GM06990 (cell line): ENCODE results near the gene OR52H1.

Experiments
- DNase-seq: peaks from one replicate; pipeline ENCODE4 v3.0.0-alpha.2; 2011; ENCODE audit not compliant: insufficient read length; ENCODE audit errors: extremely low read depth
- H3K27me3 ChIP-seq: replicated peaks from 2 replicates; pipeline ENCODE4 v1.6.0; 2011; ENCODE audit warnings: low read length; ENCODE audit not compliant: control insufficient read depth, insufficient read depth
- H3K36me3 ChIP-seq: 2 replicates; pipeline ENCODE4 v1.5.1; 2011; ENCODE audit warnings: low read length; ENCODE audit not compliant: control insufficient read depth, insufficient read depth
- H3K4me3 ChIP-seq: replicated peaks from 2 replicates; pipeline ENCODE4 v1.5.1; 2011; ENCODE audit warnings: low read depth, mild to moderate bottlenecking, control low read depth, low read length
- CTCF ChIP-seq: IDR thresholded peaks from 2 replicates; pipeline ENCODE4 v1.5.1; 2011; ENCODE audit warnings: low read length, control low read depth, mild to moderate bottlenecking, inconsistent platforms; ENCODE audit not compliant: insufficient read depth, poor library complexity, severe bottlenecking

The OR52H1 gene

GRCh38 chr11:5504403-5504921, 43.9 kb downstream of the OR52H1 start:
- no peak for DNase-seq
- no peaks in the 10 kb centered on the region for H3K27me3 ChIP-seq
- no peak for TF ChIP-seq CTCF
- no peak overlapping the region for H3K4me3 ChIP-seq
- no peaks in the 10 kb centered on the region for H3K36me3 ChIP-seq

- H3K27me3 ChIP-seq, result no peaks in the 10 kb centered on the region
- H3K36me3 ChIP-seq, result no peaks in the 10 kb centered on the region
- H3K4me3 ChIP-seq, result no peak overlapping the region
- DNase-seq, result no peak
- no peak for TF ChIP-seq CTCF
Observed at GRCh38 chr11:5500393-5500801, 47.9 kb downstream of the OR52H1 start.

GRCh38 chr11:5499671-5500070, 48.7 kb downstream of the OR52H1 start:
- no peak for TF ChIP-seq CTCF
- no peaks in the 10 kb centered on the region for H3K36me3 ChIP-seq
- no peaks in the 10 kb centered on the region for H3K27me3 ChIP-seq
- no peak overlapping the region for H3K4me3 ChIP-seq
- no peak for DNase-seq
